Activated CD4-positive, alpha-beta T cell treated with anti-CD3 and anti-CD28 coated beads for 48 hours (primary cell): ENCODE results near the gene DDAH1.

ENCODE experiments used
- DNase-seq: peaks from one replicate; pipeline ENCODE4 v3.0.0-alpha.2; 2020

The DDAH1 gene

GRCh38 chr1:85467929-85468540 lies 3.1 kb upstream of the DDAH1 start:
- DNase-seq: no peak

GRCh38 chr1:85467036-85467435 lies 2.1 kb upstream of the DDAH1 start:
- no peak for DNase-seq

- DNase-seq: no peak
Measured at GRCh38 chr1:85465786-85466134, 801 bp upstream of the DDAH1 start.

GRCh38 chr1:85464497-85465098 lies 361 bp downstream of the DDAH1 start:
- DNase-seq: peak; percentile 30

- no peak for DNase-seq
Measured at GRCh38 chr1:85463731-85464496, 1.0 kb downstream of the DDAH1 start.

- DNase-seq: no peak
Measured at GRCh38 chr1:85462931-85463649, 1.9 kb downstream of the DDAH1 start.

- no peak for DNase-seq
Measured at GRCh38 chr1:85461216-85461918, 3.6 kb downstream of the DDAH1 start.

- no peak for DNase-seq
Measured at GRCh38 chr1:85460555-85461088, 4.3 kb downstream of the DDAH1 start.

- no peak for DNase-seq
Measured at GRCh38 chr1:85459290-85459689, 5.7 kb downstream of the DDAH1 start.

GRCh38 chr1:85454214-85454613 lies 10.7 kb downstream of the DDAH1 start:
- DNase-seq: no peak

- no peak for DNase-seq
Measured at GRCh38 chr1:85453640-85454194, 11.2 kb downstream of the DDAH1 start.

GRCh38 chr1:85452948-85453347 lies 12.0 kb downstream of the DDAH1 start:
- DNase-seq: no peak

GRCh38 chr1:85451236-85451830 lies 13.6 kb downstream of the DDAH1 start:
- DNase-seq: no peak

GRCh38 chr1:85450832-85451231 lies 14.1 kb downstream of the DDAH1 start:
- DNase-seq: no peak

- no peak for DNase-seq
Measured at GRCh38 chr1:85449356-85449755, 15.6 kb downstream of the DDAH1 start.

GRCh38 chr1:85448358-85448757 lies 16.6 kb downstream of the DDAH1 start:
- DNase-seq: no peak

- no peak for DNase-seq
Measured at GRCh38 chr1:85447006-85447943, 17.7 kb downstream of the DDAH1 start.

- DNase-seq: peak; percentile 3
Measured at GRCh38 chr1:85445906-85446305, 19.1 kb downstream of the DDAH1 start.

- no peak for DNase-seq
Measured at GRCh38 chr1:85444381-85444780, 20.6 kb downstream of the DDAH1 start.

GRCh38 chr1:85440612-85441011 lies 24.3 kb downstream of the DDAH1 start:
- no peak for DNase-seq

- DNase-seq: no peak
Measured at GRCh38 chr1:85438353-85438752, 26.6 kb downstream of the DDAH1 start.
